Choroid plexus epithelial cell (primary cell): Measurements from ENCODE around the gene ABLIM2.

Experiments used
- DNase-seq: peaks from one replicate; pipeline ENCODE4 v3.0.0-alpha.2; 2010; ENCODE audit warnings: low read depth
- H3K4me3 ChIP-seq: 2 replicates; pipeline ENCODE4 v1.5.1; 2011; ENCODE audit warnings: low read depth, mild to moderate bottlenecking, control low read depth, low read length, moderate library complexity
- CTCF ChIP-seq: conservative IDR thresholded peaks from 2 replicates; pipeline ENCODE4 v1.5.1; 2011; ENCODE audit warnings: low read depth, mild to moderate bottlenecking, control low read depth, inconsistent platforms, low read length, moderate library complexity

The ABLIM2 gene

GRCh38 chr4:8191136-8191747, 32.6 kb upstream of the ABLIM2 start:
- peak; percentile 91 for DNase-seq
- H3K4me3 ChIP-seq = no peak overlapping the region
- no peak for TF ChIP-seq CTCF

DNA sequence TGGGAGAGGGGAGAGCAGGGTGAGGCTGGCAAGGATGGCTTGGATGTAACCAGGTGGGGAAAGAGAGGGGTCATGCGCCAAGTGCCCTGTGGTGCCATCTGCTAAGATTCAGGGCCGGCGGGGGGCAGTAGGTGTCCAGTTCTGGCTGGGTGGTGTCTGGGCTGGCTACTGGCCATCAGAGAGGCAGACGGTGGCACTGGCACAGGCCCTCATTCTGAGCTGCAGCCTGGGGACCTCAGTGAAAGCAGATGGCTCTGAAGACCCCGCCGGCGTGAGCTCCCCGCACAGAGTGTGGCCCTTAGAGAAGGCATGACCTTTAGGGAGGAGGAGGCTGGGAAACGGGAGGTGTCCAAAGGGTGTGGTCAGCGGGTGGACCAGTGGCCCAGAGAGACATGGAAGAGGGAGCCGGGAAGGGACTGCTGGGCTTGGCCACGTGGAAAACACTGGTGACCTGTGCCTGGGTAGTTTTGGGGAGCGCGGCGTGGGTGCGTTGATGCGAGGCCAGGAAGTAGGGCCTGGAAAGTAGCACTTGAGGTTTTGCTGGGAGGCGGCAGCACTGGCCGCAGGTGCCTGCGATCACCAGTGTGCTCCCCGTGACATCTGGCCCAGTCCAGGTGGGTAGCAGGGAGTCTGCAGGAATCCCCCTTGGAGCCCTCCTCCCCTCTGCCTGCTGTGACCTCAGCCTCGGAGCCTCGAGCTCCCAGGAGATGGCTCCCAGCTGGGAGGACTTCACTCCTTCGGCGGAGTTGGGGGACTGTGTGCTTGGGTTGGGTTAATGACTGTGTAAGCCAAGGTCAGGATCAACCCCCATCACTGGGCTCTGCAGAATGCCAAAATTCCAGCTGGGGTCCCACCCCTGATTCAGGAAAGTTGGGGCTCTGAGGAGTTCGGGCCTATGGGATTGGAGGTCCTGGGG, 31.2 kb upstream of the ABLIM2 start:
- H3K4me3 ChIP-seq = no peak overlapping the region
- no peak for TF ChIP-seq CTCF
- DNase-seq = no peak

DNA sequence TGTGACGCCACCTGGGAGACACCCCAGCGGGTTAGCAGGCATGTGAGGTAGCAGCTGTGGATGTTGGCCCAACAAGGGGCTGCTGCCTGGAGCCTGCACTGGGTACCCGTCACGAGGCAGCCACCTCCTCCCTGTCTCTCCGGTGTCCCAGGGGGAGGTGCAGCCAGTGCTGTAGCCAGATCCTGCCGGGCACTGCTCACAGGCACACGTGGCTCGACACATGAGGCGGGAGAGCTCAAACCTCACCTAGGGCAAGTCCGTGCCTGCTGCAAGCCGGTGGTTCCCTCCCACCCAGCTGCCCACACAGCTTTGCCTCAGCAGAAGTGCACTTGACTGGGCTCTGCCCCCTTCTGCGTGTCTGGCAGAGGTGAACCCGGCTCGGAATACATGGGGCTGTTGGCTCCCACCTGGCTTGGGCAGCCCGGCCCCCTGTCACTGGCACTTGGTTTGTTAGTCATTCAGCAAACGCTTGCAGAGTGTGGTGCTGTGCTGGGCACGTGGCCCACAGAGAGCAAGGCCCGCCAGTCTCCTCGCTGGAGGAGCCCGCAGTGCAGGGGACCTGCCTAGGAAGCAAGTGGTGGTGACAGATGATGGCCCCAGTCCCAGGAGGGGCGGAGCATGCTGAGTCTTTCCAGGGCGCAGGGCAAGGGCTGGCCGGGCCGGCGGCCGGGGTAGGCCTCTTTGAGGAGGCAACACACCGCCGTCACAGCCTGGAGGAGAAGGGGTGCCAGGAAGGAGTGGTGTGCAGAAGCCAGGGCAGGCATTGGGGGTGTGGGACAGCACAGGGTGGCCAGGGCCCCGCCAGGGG, 30.3 kb upstream of the ABLIM2 start:
- no peak overlapping the region for H3K4me3 ChIP-seq
- TF ChIP-seq CTCF = no peak
- DNase-seq = no peak

DNA sequence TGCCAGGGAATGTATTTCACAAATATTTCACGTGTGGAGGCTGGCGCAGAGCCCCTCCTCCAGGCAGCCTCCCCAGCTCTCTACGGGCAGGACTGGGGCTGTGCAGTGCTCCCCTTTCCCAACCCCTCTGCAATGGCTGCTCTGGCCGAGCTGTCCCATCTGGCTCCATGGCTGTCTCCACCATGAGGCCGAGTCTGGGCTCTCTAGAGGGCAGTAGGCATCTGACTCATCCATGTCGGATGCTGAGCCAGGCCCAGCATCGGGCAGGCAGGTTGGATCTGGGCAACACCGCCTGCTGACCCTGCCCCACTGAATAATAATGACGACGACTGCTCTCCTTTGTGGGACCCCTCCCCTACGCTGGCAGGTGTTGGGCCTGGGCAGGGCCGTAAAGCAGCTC, 29.5 kb upstream of the ABLIM2 start:
- DNase-seq = no peak

DNA sequence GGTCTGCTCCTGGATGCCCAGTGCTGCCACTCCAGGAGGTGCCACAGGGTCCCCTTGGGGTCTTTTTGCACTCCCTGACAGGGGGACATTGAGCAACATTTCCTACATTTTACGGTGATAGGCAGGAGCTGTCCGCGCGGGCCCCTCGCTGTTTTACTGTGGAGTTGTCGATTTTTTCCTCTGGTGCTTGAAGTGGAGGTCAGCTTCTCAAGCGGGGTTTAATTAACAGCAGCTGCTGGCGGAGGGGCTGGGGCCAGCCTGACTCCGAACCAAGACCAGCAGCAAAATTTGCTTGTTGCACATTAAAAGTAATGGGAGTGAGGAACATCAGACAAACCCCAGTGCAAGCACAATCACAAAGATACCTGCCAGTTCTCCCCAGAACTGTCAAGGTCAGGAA, 27.3 kb upstream of the ABLIM2 start:
- peak; percentile 69 for DNase-seq
- no peak for TF ChIP-seq CTCF
- H3K4me3 ChIP-seq = no peak overlapping the region

More for the DNA sequence above, 29.5 kb upstream of the ABLIM2 start:
- no peak overlapping the region for H3K4me3 ChIP-seq
- TF ChIP-seq CTCF = no peak

GRCh38 chr4:8185295-8185694, 26.7 kb upstream of the ABLIM2 start:
- TF ChIP-seq CTCF = no peak
- DNase-seq = peak; percentile 98
- H3K4me3 ChIP-seq = no peak overlapping the region
